HCT116 (cell line): ENCODE data around the gene MYO7B. TPM values are rescaled to one million over a fixed set of nuclear protein-coding genes. Genes with fewer than 3 reads are reported as not detected.

ENCODE experiments used
- ATAC-seq: fragments of 200-7000 bp; cut with Tn5 transposase; 2 replicates; pipeline ENCODE4 v1.9.1; 2020; ENCODE audit warnings: mild to moderate bottlenecking, moderate library complexity
- BruUV-seq: library from RNA; stranded (reverse); fragments of 400-500 nt; replicated peaks from 2 replicates; lab custom pipeline; 2021; lab: Mats Ljungman, UMichigan
- CTCF ChIA-PET: fragments of 300-600 bp; sonication (Branson Sonifier 250); formaldehyde crosslinking; loops from one replicate; lab custom pipeline; 2021; ENCODE audit warnings: antibody characterized with exemption; lab: Charles Lee
- POLR2A ChIA-PET: fragments of 300-600, 350-600 bp; sonication (Branson Sonifier 250); formaldehyde crosslinking; loops from one replicate; lab custom pipeline; 2021; ENCODE audit warnings: antibody characterized with exemption; lab: Charles Lee
- RAD21 ChIA-PET, 2 experiments: fragments of 300-600 bp; sonication (Branson Sonifier 250); formaldehyde crosslinking; loops; one replicate each; lab custom pipeline; 2023; ENCODE audit warnings: low total read pairs in 2 of 2; ENCODE audit not compliant: uncharacterized antibody in 2 of 2, unreplicated experiment in 2 of 2, low non-redundant PET in 1 of 2; lab: Charles Lee
- DNase-seq: peaks from one replicate; pipeline ENCODE4 v3.0.0-alpha.2; 2010; ENCODE audit warnings: low read depth, low spot score
- H2AFZ ChIP-seq: fragments of 200-600 bp; shearing (Covaris generic), sonication (generic); 2 replicates; pipeline ENCODE4 v1.6.1; 2017; ENCODE audit warnings: low read depth, mixed run types, mixed read lengths, antibody characterized with exemption, low read length; ENCODE audit not compliant: poor library complexity, severe bottlenecking
- H3K27ac ChIP-seq: 2 replicates; pipeline ENCODE4 v1.5.1; 2012; ENCODE audit warnings: low read depth, low read length
- H3K27me3 ChIP-seq: fragments of 200-600 bp; sonication (generic); 2 replicates; pipeline ENCODE4 v1.6.1; 2016; ENCODE audit warnings: mixed run types, low read length, mixed read lengths; ENCODE audit not compliant: insufficient read depth
- H3K36me3 ChIP-seq, 2 experiments: fragments of 200-500 bp in 1 of 2; fragments of 200-600 bp in 1 of 2; sonication (Bioruptor generic) in 1 of 2; sonication (generic) in 1 of 2; 2 replicates each; pipeline versions ENCODE4 v1.5.1 to v1.6.1; 2014 to 2016; ENCODE audit warnings: low read length in 2 of 2, inconsistent platforms in 1 of 2, mixed read lengths in 1 of 2, mixed run types in 1 of 2; ENCODE audit not compliant: insufficient read depth in 2 of 2, control insufficient read depth in 1 of 2
- H3K4me1 ChIP-seq, 2 experiments: fragments of 200-600 bp in 1 of 2; sonication (generic) in 1 of 2; 2 replicates each; pipeline versions ENCODE4 v1.5.1 to v1.6.1; 2012 to 2017; ENCODE audit warnings: low read length in 2 of 2, inconsistent platforms in 1 of 2, mild to moderate bottlenecking in 1 of 2, mixed read lengths in 1 of 2, mixed run types in 1 of 2, moderate library complexity in 1 of 2; ENCODE audit not compliant: insufficient read depth in 2 of 2, control insufficient read depth in 1 of 2
- H3K4me2 ChIP-seq: fragments of 200-600 bp; sonication (generic); 2 replicates; pipeline ENCODE4 v1.6.1; 2017; ENCODE audit warnings: mixed run types, low read length, mixed read lengths
- H3K4me3 ChIP-seq, 2 experiments: fragments of 200-600 bp in 1 of 2; sonication (generic) in 1 of 2; replicated peaks in 1 of 2; 2 replicates each; pipeline ENCODE4 v1.5.1; 2011 to 2016; ENCODE audit warnings: low read length in 2 of 2, control low read depth in 1 of 2, low read depth in 1 of 2, mild to moderate bottlenecking in 1 of 2, mixed read lengths in 1 of 2, mixed run types in 1 of 2
- H3K79me2 ChIP-seq: fragments of 200-600 bp; sonication (generic); 2 replicates; pipeline ENCODE4 v1.6.1; 2017; ENCODE audit warnings: mild to moderate bottlenecking, mixed run types, low read length, moderate library complexity, mixed read lengths; ENCODE audit not compliant: insufficient read depth
- H3K9ac ChIP-seq: fragments of 200-600 bp; sonication (generic); 2 replicates; pipeline ENCODE4 v1.6.1; 2016; ENCODE audit warnings: low read length, mixed read lengths
- H3K9me2 ChIP-seq: fragments of 200-600 bp; sonication (generic), shearing (Covaris generic); 2 replicates; pipeline ENCODE4 v1.6.1; 2017; ENCODE audit warnings: mixed run types, mild to moderate bottlenecking, moderate library complexity; ENCODE audit not compliant: insufficient read depth
- H3K9me3 ChIP-seq, 2 experiments: fragments of 200-500 bp in 1 of 2; fragments of 200-600 bp in 1 of 2; sonication (Bioruptor generic) in 1 of 2; sonication (generic) in 1 of 2; 2 replicates each; pipeline ENCODE4 v1.6.1; 2014 to 2017; ENCODE audit warnings: low read length in 2 of 2, mixed read lengths in 2 of 2, inconsistent platforms in 1 of 2, low read depth in 1 of 2, mild to moderate bottlenecking in 1 of 2, mixed run types in 1 of 2, moderate library complexity in 1 of 2; ENCODE audit not compliant: control insufficient read depth in 1 of 2, insufficient read depth in 1 of 2
- H4K20me1 ChIP-seq: fragments of 200-600 bp; sonication (generic), shearing (Covaris generic); 2 replicates; pipeline ENCODE4 v1.6.1; 2017; ENCODE audit warnings: mixed run types, mild to moderate bottlenecking, moderate library complexity; ENCODE audit not compliant: insufficient read depth
- intact Hi-C: fragments of 100-400 bp; cut with micrococcal nuclease; formaldehyde crosslinking; loops from 2 replicates; pipeline ENCODE4 v1.10.0; 2022
- total RNA-seq: library from RNA; stranded (reverse); gene quantifications from one replicate; pipeline ENCODE4 v1.2.1, GENCODE V29; 2021; ENCODE audit not compliant: unreplicated experiment
- TF ChIP-seq, protein P1 (sequence below): IDR thresholded peaks from 2 replicates; pipeline ENCODE4 v1.6.1; 2012; ENCODE audit warnings: low read depth
- TF ChIP-seq, protein P2 (sequence below), 3 experiments: fragments of 200-600 bp in 1 of 3; sonication (generic) in 1 of 3; IDR thresholded peaks in 2 of 3; conservative IDR thresholded peaks in 1 of 3; 2 replicates each; pipeline ENCODE4 v1.5.1; 2012 to 2017; ENCODE audit warnings: low read depth in 2 of 3, low read length in 2 of 3, antibody characterized with exemption in 1 of 3, borderline replicate concordance in 1 of 3, control low read depth in 1 of 3, mild to moderate bottlenecking in 1 of 3, mixed read lengths in 1 of 3, mixed run types in 1 of 3, moderate library complexity in 1 of 3; ENCODE audit not compliant: insufficient read depth in 1 of 3

Gene MYO7B
- total RNA-seq, 1 experiment from 2014 or later = 0.07 TPM

DNA sequence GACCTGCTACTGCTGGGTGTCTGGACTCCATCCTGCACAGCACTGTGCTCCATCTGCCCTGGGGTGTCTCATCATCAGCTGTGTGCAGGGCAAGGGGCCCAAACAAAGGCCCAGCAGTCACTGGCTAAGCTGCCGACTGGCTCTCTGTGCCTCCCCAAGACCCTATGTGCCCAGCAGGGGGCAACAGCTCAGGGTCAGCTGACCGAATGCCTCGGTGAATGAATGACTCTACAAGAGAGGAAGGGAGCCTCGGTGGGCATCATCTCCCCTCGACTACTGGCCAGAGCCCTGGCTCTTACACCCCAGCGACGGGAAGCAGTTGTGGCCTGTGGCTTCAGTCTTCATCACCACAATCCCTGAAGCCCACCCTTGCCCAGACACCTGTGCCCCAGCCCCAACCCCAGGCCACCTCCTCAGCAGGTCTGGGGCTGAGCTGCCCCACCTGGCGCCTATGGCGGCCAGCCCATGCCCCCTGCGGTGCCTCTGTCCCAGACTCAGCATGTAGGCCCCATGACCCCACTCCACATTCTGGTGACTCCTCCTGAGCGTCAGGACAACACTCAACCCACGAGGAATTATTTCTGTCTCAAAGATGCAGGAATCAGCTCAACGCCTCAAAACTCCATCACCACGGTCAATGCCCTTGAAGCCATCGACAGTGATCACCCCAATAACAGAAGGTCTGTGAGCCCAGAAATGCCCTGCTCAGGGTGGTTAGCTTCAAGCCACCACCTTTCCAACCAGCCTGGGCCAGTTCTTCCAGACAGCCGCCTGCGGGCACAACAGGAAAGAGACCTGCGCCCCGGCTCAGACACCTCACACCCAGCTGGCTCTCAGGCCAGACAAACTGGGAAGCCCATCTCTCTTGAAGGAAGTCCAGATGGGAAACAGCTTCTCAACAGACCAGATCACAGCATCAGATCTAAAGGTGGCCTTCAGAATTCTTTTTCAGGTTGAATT is 108.9 kb downstream of the MYO7B start:
- H3K79me2 ChIP-seq = no peaks in the 10 kb centered on the region
- no peaks in the 10 kb centered on the region for H3K27me3 ChIP-seq
- H3K9ac ChIP-seq = no peak overlapping the region
- H3K9me2 ChIP-seq = no peaks in the 10 kb centered on the region
- no peak overlapping the region for H3K4me2 ChIP-seq
- no peaks in the 10 kb centered on the region for H3K9me3 ChIP-seq
- no TSS peak for BruUV-seq
- intact Hi-C loops = loop anchor here (10.0 kb wide), 1 partner anchor 320 kb away; no protein-coding TSS in a partner anchor
- no peak for DNase-seq
- TF ChIP-seq, protein P1, sequence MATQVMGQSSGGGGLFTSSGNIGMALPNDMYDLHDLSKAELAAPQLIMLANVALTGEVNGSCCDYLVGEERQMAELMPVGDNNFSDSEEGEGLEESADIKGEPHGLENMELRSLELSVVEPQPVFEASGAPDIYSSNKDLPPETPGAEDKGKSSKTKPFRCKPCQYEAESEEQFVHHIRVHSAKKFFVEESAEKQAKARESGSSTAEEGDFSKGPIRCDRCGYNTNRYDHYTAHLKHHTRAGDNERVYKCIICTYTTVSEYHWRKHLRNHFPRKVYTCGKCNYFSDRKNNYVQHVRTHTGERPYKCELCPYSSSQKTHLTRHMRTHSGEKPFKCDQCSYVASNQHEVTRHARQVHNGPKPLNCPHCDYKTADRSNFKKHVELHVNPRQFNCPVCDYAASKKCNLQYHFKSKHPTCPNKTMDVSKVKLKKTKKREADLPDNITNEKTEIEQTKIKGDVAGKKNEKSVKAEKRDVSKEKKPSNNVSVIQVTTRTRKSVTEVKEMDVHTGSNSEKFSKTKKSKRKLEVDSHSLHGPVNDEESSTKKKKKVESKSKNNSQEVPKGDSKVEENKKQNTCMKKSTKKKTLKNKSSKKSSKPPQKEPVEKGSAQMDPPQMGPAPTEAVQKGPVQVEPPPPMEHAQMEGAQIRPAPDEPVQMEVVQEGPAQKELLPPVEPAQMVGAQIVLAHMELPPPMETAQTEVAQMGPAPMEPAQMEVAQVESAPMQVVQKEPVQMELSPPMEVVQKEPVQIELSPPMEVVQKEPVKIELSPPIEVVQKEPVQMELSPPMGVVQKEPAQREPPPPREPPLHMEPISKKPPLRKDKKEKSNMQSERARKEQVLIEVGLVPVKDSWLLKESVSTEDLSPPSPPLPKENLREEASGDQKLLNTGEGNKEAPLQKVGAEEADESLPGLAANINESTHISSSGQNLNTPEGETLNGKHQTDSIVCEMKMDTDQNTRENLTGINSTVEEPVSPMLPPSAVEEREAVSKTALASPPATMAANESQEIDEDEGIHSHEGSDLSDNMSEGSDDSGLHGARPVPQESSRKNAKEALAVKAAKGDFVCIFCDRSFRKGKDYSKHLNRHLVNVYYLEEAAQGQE = no peak
- TF ChIP-seq, protein P2, sequence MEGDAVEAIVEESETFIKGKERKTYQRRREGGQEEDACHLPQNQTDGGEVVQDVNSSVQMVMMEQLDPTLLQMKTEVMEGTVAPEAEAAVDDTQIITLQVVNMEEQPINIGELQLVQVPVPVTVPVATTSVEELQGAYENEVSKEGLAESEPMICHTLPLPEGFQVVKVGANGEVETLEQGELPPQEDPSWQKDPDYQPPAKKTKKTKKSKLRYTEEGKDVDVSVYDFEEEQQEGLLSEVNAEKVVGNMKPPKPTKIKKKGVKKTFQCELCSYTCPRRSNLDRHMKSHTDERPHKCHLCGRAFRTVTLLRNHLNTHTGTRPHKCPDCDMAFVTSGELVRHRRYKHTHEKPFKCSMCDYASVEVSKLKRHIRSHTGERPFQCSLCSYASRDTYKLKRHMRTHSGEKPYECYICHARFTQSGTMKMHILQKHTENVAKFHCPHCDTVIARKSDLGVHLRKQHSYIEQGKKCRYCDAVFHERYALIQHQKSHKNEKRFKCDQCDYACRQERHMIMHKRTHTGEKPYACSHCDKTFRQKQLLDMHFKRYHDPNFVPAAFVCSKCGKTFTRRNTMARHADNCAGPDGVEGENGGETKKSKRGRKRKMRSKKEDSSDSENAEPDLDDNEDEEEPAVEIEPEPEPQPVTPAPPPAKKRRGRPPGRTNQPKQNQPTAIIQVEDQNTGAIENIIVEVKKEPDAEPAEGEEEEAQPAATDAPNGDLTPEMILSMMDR (IDR thresholded peaks at IDR 0.05 in 2 of 3, conservative IDR thresholded peaks at IDR 0.05 in 1 of 3; ENCODE audit: borderline replicate concordance in 1 of 3, insufficient read depth in 1 of 3, low read depth in 2 of 3, low read length in 2 of 3) = 0 out of 6 replicates have a peak, but pooled peaks of 1 of the 3 experiments have one; percentile 12
- H3K27ac ChIP-seq = no peak overlapping the region
- RAD21 ChIA-PET = no interaction called here
- H2AFZ ChIP-seq = no peak overlapping the region
- POLR2A ChIA-PET = no interaction called here
- H3K4me1 ChIP-seq = peaks cover 9 to 28% of the 10 kb centered on the region in 2 experiments
- CTCF ChIA-PET = interaction anchor here (0.9 kb wide), 1 partner anchor 53 kb away, joined by 4 read pairs; no protein-coding TSS in a partner anchor
- ATAC-seq = no peak
- H4K20me1 ChIP-seq = no peaks in the 10 kb centered on the region
- no peaks in the 10 kb centered on the region for H3K36me3 ChIP-seq
- no peak overlapping the region for H3K4me3 ChIP-seq
